HepG2 (cell line): Measurements from ENCODE around the gene TAS1R3. TPM values are rescaled to one million over a fixed set of nuclear protein-coding genes. Genes with fewer than 3 reads are reported as not detected.

Experiments used
- ATAC-seq: fragments of 200-7000 bp; cut with Tn5 transposase; 3 replicates; pipeline ENCODE4 v1.9.1; 2020; ENCODE audit warnings: mild to moderate bottlenecking, moderate library complexity
- BruUV-seq: library from RNA; stranded (reverse); fragments of 400-500 nt; replicated peaks from 2 replicates; lab custom pipeline; 2021; lab: Mats Ljungman, UMichigan
- CTCF ChIA-PET: fragments of 300-600 bp; formaldehyde crosslinking; extraction: SDS; loops from one replicate; lab custom pipeline; 2021; ENCODE audit warnings: low total read pairs, inconsistent platforms, low intra/inter-chr PET ratio; lab: Yijun Ruan, JAX
- POLR2A ChIA-PET: fragments of 350-600 bp; sonication (Branson Sonifier 250); formaldehyde crosslinking; loops from one replicate; lab custom pipeline; 2020; ENCODE audit warnings: antibody characterized with exemption, inconsistent platforms; lab: Yijun Ruan, JAX
- DNase-seq: peaks from one replicate; pipeline ENCODE4 v3.0.0-alpha.2; 2015; ENCODE audit warnings: low spot score
- FAIRE-seq: peaks from 3 replicates; lab custom pipeline; 2011; peaks lifted over from hg19 to GRCh38; lab: Jason Lieb, UNC
- H2AFZ ChIP-seq: one replicate; pipeline ENCODE4 v1.6.1; 2011; ENCODE audit warnings: low read length, inconsistent platforms
- H3K27ac ChIP-seq: fragments of 300-600 bp; 3 replicates; pipeline ENCODE4 v1.8.0; 2011; ENCODE audit warnings: mixed run types, mild to moderate bottlenecking, mixed read lengths, low read length, inconsistent platforms; ENCODE audit not compliant: insufficient read depth; ENCODE audit errors: extremely low read length
- H3K27me3 ChIP-seq, 2 experiments: fragments of 200-600 bp in 1 of 2; 2 replicates in 1 of 2; 3 replicates in 1 of 2; pipeline versions ENCODE4 v1.6.0 to v1.8.0; 2011; ENCODE audit warnings: low read length in 2 of 2, mild to moderate bottlenecking in 2 of 2, moderate library complexity in 2 of 2, inconsistent platforms in 1 of 2; ENCODE audit not compliant: insufficient read depth in 2 of 2, control insufficient read depth in 1 of 2
- H3K36me3 ChIP-seq, 2 experiments: fragments of 200-600 bp in 1 of 2; replicated peaks in 1 of 2; 2 replicates in 1 of 2; 3 replicates in 1 of 2; pipeline versions ENCODE4 v1.5.1 to v1.8.0; 2011; ENCODE audit warnings: low read length in 2 of 2, inconsistent platforms in 1 of 2; ENCODE audit not compliant: insufficient read depth in 2 of 2, control insufficient read depth in 1 of 2
- H3K4me1 ChIP-seq: 2 replicates; pipeline ENCODE4 v1.5.1; 2012; ENCODE audit warnings: low read length, inconsistent platforms; ENCODE audit not compliant: insufficient read depth
- H3K4me2 ChIP-seq: 2 replicates; pipeline ENCODE4 v1.6.0; 2011; ENCODE audit warnings: low read depth, low read length, inconsistent platforms
- H3K4me3 ChIP-seq, 3 experiments: fragments of 200-600 bp in 1 of 3; sonication (generic), shearing (Covaris generic) in 1 of 3; replicated peaks in 1 of 3; 2 replicates each; pipeline ENCODE4 v1.5.1; 2011 to 2016; ENCODE audit warnings: low read length in 3 of 3, inconsistent platforms in 2 of 3, low read depth in 2 of 3, mild to moderate bottlenecking in 2 of 3, control low read depth in 1 of 3, mixed read lengths in 1 of 3; ENCODE audit not compliant: insufficient read depth in 1 of 3
- H3K79me2 ChIP-seq: one replicate; pipeline ENCODE4 v1.6.1; 2011; ENCODE audit warnings: low read length, inconsistent platforms; ENCODE audit not compliant: insufficient read depth
- H3K9ac ChIP-seq: 2 replicates; pipeline ENCODE4 v1.6.0; 2011; ENCODE audit warnings: mild to moderate bottlenecking, low read depth, low read length, inconsistent platforms; ENCODE audit not compliant: insufficient read depth
- H3K9me3 ChIP-seq: 2 replicates; pipeline ENCODE4 v1.5.1; 2012; ENCODE audit warnings: mild to moderate bottlenecking, low read length
- H4K20me1 ChIP-seq: 2 replicates; pipeline ENCODE4 v1.6.0; 2011; ENCODE audit warnings: inconsistent platforms, mild to moderate bottlenecking, low read length, moderate library complexity; ENCODE audit not compliant: insufficient read depth
- AGO2 ChIP-seq: fragments of 200-400 bp; formaldehyde crosslinking; optimal IDR thresholded peaks from 2 replicates; pipeline ENCODE3; 2017; ENCODE audit warnings: mild to moderate bottlenecking, low read depth, low read length, moderate library complexity
- CEBPZ ChIP-seq: IDR thresholded peaks from 2 replicates; pipeline ENCODE4 v1.6.1; 2012; ENCODE audit warnings: low read length, improper control_type of control experiment
- CENPBD1 ChIP-seq: sonication (generic); formaldehyde crosslinking; IDR thresholded peaks from 2 replicates; pipeline ENCODE4 v1.8.0; 2022; ENCODE audit warnings: missing genetic modification reagents, low read depth, mild to moderate bottlenecking, borderline replicate concordance
- CREM ChIP-seq, 2 experiments: sonication (generic) in 1 of 2; formaldehyde crosslinking in 1 of 2; IDR thresholded peaks; 2 replicates each; pipeline versions ENCODE4 v1.4.0 to v1.6.1; 2016 to 2020; ENCODE audit warnings: antibody characterized with exemption in 1 of 2, mild to moderate bottlenecking in 1 of 2, missing genetic modification reagents in 1 of 2
- DMAP1 ChIP-seq: IDR thresholded peaks from 2 replicates; pipeline ENCODE4 v1.6.1; 2016
- FIP1L1 ChIP-seq: fragments of 200-400 bp; formaldehyde crosslinking; IDR thresholded peaks from 2 replicates; pipeline ENCODE4 v1.6.1; 2018; ENCODE audit warnings: low read depth, mild to moderate bottlenecking, low read length, moderate library complexity, borderline replicate concordance; ENCODE audit not compliant: insufficient read depth
- FOXC1 ChIP-seq: sonication (generic); formaldehyde crosslinking; IDR thresholded peaks from 2 replicates; pipeline ENCODE4 v1.8.0; 2022; ENCODE audit warnings: mild to moderate bottlenecking, missing genetic modification reagents, borderline replicate concordance
- HES4 ChIP-seq: sonication (generic); formaldehyde crosslinking; IDR thresholded peaks from 2 replicates; pipeline ENCODE4 v1.9.0; 2021; ENCODE audit warnings: mild to moderate bottlenecking, missing genetic modification reagents, borderline replicate concordance
- NCOA2 ChIP-seq: sonication (generic); formaldehyde crosslinking; IDR thresholded peaks from 2 replicates; pipeline ENCODE4 v1.8.0; 2022; ENCODE audit warnings: inconsistent platforms
- NFATC3 ChIP-seq: sonication (generic); formaldehyde crosslinking; IDR thresholded peaks from 2 replicates; pipeline ENCODE4 v1.5.1; 2020; ENCODE audit warnings: mild to moderate bottlenecking, missing genetic modification reagents
- NFYC ChIP-seq: IDR thresholded peaks from 2 replicates; pipeline ENCODE4 v1.6.1; 2016; ENCODE audit warnings: missing genetic modification reagents, missing compliant biosample characterization
- NONO ChIP-seq, 2 experiments: fragments of 450-650 bp in 1 of 2; sonication (generic) in 1 of 2; formaldehyde crosslinking in 1 of 2; IDR thresholded peaks in 1 of 2; conservative IDR thresholded peaks in 1 of 2; 2 replicates each; pipeline versions ENCODE4 v1.6.1 to v1.8.0; 2017 to 2022; ENCODE audit warnings: mild to moderate bottlenecking in 1 of 2, missing genetic modification reagents in 1 of 2, moderate library complexity in 1 of 2
- POLR2G ChIP-seq: fragments of 200-400 bp; formaldehyde crosslinking; IDR thresholded peaks from 2 replicates; pipeline ENCODE4 v1.6.1; 2018; ENCODE audit warnings: mild to moderate bottlenecking, low read depth, low read length, moderate library complexity
- RCOR2 ChIP-seq: IDR thresholded peaks from 2 replicates; pipeline ENCODE4 v1.6.1; 2016; ENCODE audit warnings: missing biosample characterization, missing genetic modification reagents
- REPIN1 ChIP-seq: sonication (generic); formaldehyde crosslinking; IDR thresholded peaks from 2 replicates; pipeline ENCODE4 v1.8.0; 2022; ENCODE audit warnings: missing genetic modification reagents, low read depth, mild to moderate bottlenecking, borderline replicate concordance
- SPEN ChIP-seq: sonication (generic); formaldehyde crosslinking; IDR thresholded peaks from 2 replicates; pipeline ENCODE4 v1.5.1; 2020; ENCODE audit warnings: low read depth, mild to moderate bottlenecking, missing genetic modification reagents
- TCF7 ChIP-seq: sonication (generic); IDR thresholded peaks from 2 replicates; pipeline ENCODE4 v1.6.1; 2016; ENCODE audit warnings: antibody characterized with exemption, low read depth
- ZFP90 ChIP-seq: sonication (generic); formaldehyde crosslinking; IDR thresholded peaks from 2 replicates; pipeline ENCODE4 v1.8.0; 2022; ENCODE audit warnings: missing genetic modification reagents, mild to moderate bottlenecking, inconsistent platforms, borderline replicate concordance
- ZMYM3 ChIP-seq: sonication (generic); formaldehyde crosslinking; IDR thresholded peaks from 2 replicates; pipeline ENCODE4 v1.5.1; 2020; ENCODE audit warnings: mild to moderate bottlenecking, missing genetic modification reagents
- ZNF343 ChIP-seq: sonication (generic); formaldehyde crosslinking; IDR thresholded peaks from 2 replicates; pipeline ENCODE4 v1.4.0; 2020; ENCODE audit warnings: mild to moderate bottlenecking, missing genetic modification reagents
- ZNF350 ChIP-seq: sonication (generic); formaldehyde crosslinking; IDR thresholded peaks from 2 replicates; pipeline ENCODE4 v1.4.0; 2020; ENCODE audit warnings: mild to moderate bottlenecking, low read depth, missing genetic modification reagents, borderline replicate concordance
- ZNF674 ChIP-seq: sonication (generic); formaldehyde crosslinking; IDR thresholded peaks from 2 replicates; pipeline ENCODE4 v1.5.0; 2020; ENCODE audit warnings: low read depth, mild to moderate bottlenecking, missing genetic modification reagents
- ZSCAN12 ChIP-seq: sonication (generic); formaldehyde crosslinking; IDR thresholded peaks from 2 replicates; pipeline ENCODE4 v1.9.0; 2021; ENCODE audit warnings: mild to moderate bottlenecking, missing genetic modification reagents
- WGBS: methylation state at CpG from one replicate; pipeline ENCODE4 v1.1.6; 2017; ENCODE audit warnings: low lambda C conversion rate; 5-methylcytosine and 5-hydroxymethylcytosine counted together
- in situ Hi-C: cut with HindIII; loops from 2 replicates; pipeline ENCODE4 v1.10.0; 2017; ENCODE audit warnings: low pct_unique_long_range_greater_than_20kb; ENCODE audit not compliant: extremely low pct_ligation_motif_present
- intact Hi-C: fragments of 100-400 bp; cut with micrococcal nuclease; formaldehyde crosslinking; loops from one replicate; pipeline ENCODE4 v1.10.0; 2022; ENCODE audit not compliant: unreplicated experiment
- polyA plus RNA-seq, 8 experiments: library from polyadenylated mRNA; depleted of rRNA in 3 of 8; stranded (reverse) in 7 of 8; unstranded in 1 of 8; fragments of >200 nt; fragmentation: Illumina TruSeq in 4 of 8; extraction: Trizol in 4 of 8; gene quantifications; 2 replicates each; pipeline versions ENCODE4 v1.2.1 to v1.2.3, GENCODE V29; 2011 to 2016; ENCODE audit warnings: low read depth in 4 of 8, missing spikeins in 1 of 8, mixed read lengths in 1 of 8; ENCODE audit not compliant: insufficient read depth in 1 of 8
- total RNA-seq, 5 experiments: library from RNA; depleted of rRNA; stranded (reverse); fragments of >200 nt; fragmentation: Illumina TruSeq; extraction: Trizol; gene quantifications; 2 replicates each; pipeline ENCODE4 v1.2.3, GENCODE V29; 2016; ENCODE audit warnings: low read depth in 1 of 5

TAS1R3 gene
- total and polyA plus RNA-seq, 2 of the 13 experiments (the other 11 are each of a cell fraction or from before 2014, with no cell fraction given): 0.13 to 0.15 TPM

GRCh38 chr1:1345384-1345783 lies 14.3 kb downstream of the TAS1R3 start:
- Histone ChIP-seq H3K79me2 (peaks cover 48% of the 10 kb centered on the region), H3K27me3 (no peaks in the 10 kb centered on the region), H4K20me1 (peaks cover 29% of the 10 kb centered on the region; the same call in 1 of the 2 replicates), H3K4me1 (peaks cover 42% of the 10 kb centered on the region), H3K4me3 (no peak overlapping the region), H3K9me3 (no peaks in the 10 kb centered on the region), H3K36me3 (peaks cover 8 to 15% of the 10 kb centered on the region in 2 experiments), H3K27ac (peak overlapping the region; percentile 13), H3K4me2 (peak overlapping the region; percentile 57), H2AFZ (no peak overlapping the region), H3K9ac (no peak overlapping the region; the same call in 1 of the 2 replicates)
- ATAC-seq (no peak), DNase-seq (no peak), FAIRE-seq (no peak)
- 80% methylated on average over 1 of the region's 16 CpGs for WGBS
- BruUV-seq: no TSS peak
- in situ Hi-C loops (no loop called here), intact Hi-C loops (loop anchor here (2.0 kb wide), 1 partner anchor 21 kb away; the partner anchor contains the start of genes CPTP and INTS11)
- ChIA-PET CTCF (interaction anchor here (2.5 kb wide), 1 partner anchor 27 kb away, joined by 11 read pairs; no protein-coding TSS in a partner anchor), POLR2A (interaction anchor here (1.0 to 1.4 kb wide), 2 partner anchors 10 to 26 kb away, joined by 4 to 5 read pairs; no protein-coding TSS in a partner anchor)
- TF ChIP-seq CEBPZ (no peak), AGO2 (peak; percentile 59), ZFP90 (CRISPR knock-in tag) (no peak), ZMYM3 (CRISPR knock-in tag) (no peak), DMAP1 (no peak), ZNF674 (CRISPR knock-in tag) (no peak), HES4 (CRISPR knock-in tag) (no peak), FOXC1 (no peak), TCF7 (no peak), NCOA2 (no peak), CENPBD1 (CRISPR knock-in tag) (no peak), RCOR2 (CRISPR knock-in tag) (no peak), FIP1L1 (no peak), ZNF343 (CRISPR knock-in tag) (no peak), REPIN1 (CRISPR knock-in tag) (no peak), ZNF350 (CRISPR knock-in tag) (no peak), NFATC3 (CRISPR knock-in tag) (no peak), NONO (IDR thresholded peaks at IDR 0.05) (no peak), NONO (CRISPR knock-in tag; conservative IDR thresholded peaks at IDR 0.05) (peak; percentile 40), NFYC (CRISPR knock-in tag) (no peak), SPEN (CRISPR knock-in tag) (no peak), CREM (IDR thresholded peaks at IDR 0.05) (no peak), CREM (CRISPR knock-in tag; IDR thresholded peaks at IDR 0.05) (no peak), ZSCAN12 (CRISPR knock-in tag) (no peak), POLR2G (no peak)
